Ovary (tissue), 9 donors: ENCODE results near the gene SSBP4. TPM values are rescaled to one million over a fixed set of nuclear protein-coding genes. Genes with fewer than 3 reads are reported as not detected.

Experiments used
- DNase-seq, 5 donors: peaks; one replicate each; pipeline ENCODE4 v3.0.0-alpha.2; 2019 to 2020
- H3K27ac ChIP-seq, 2 donors: fragments of 200-600 bp; one replicate each; pipeline versions ENCODE4 v1.5.1 to v1.8.0; 2019 to 2022
- H3K27me3 ChIP-seq: fragments of 200-600 bp; one replicate; pipeline ENCODE4 v1.8.0; 2022
- H3K36me3 ChIP-seq: fragments of 200-600 bp; sonication (generic); one replicate; pipeline ENCODE4 v1.5.1; 2019
- H3K4me1 ChIP-seq: one replicate; pipeline ENCODE4 v1.8.1; 2013; ENCODE audit warnings: mild to moderate bottlenecking, moderate library complexity; ENCODE audit not compliant: insufficient read depth
- H3K4me3 ChIP-seq: fragments of 200-600 bp; sonication (generic); one replicate; pipeline ENCODE4 v1.5.1; 2017
- H3K9me3 ChIP-seq, 2 donors: fragments of 200-600 bp in 1 of 2; sonication (generic) in 1 of 2; one replicate each; pipeline versions ENCODE4 v1.5.1 to v1.8.1; 2013 to 2019; ENCODE audit warnings: mild to moderate bottlenecking in 1 of 2, moderate library complexity in 1 of 2
- CTCF ChIP-seq, 3 donors: fragments of 450-650 bp in 2 of 3; fragments of 200-600 bp in 1 of 3; IDR thresholded peaks; one replicate each; pipeline versions ENCODE4 v1.5.1 to v1.8.0; 2016 to 2022; ENCODE audit warnings: antibody characterized with exemption in 3 of 3, mild to moderate bottlenecking in 1 of 3
- EP300 ChIP-seq: sonication (generic); formaldehyde crosslinking; IDR thresholded peaks from one replicate; pipeline ENCODE4 v1.6.1; 2017; ENCODE audit warnings: antibody characterized with exemption
- POLR2A ChIP-seq: fragments of 450-650 bp; IDR thresholded peaks from one replicate; pipeline ENCODE4 v1.6.1; 2017; ENCODE audit warnings: antibody characterized with exemption, mild to moderate bottlenecking, moderate library complexity
- WGBS, 3 donors: extraction: QIAGEN DNeasy Blood & Tissue Kit in 1 of 3; methylation state at CpG; one replicate each; pipeline versions ENCODE4 v1.1.5 to v1.1.7; 2013 to 2017; 5-methylcytosine and 5-hydroxymethylcytosine counted together
- intact Hi-C, 4 donors: fragments of 100-400 bp; cut with DNase I; formaldehyde crosslinking; loops; one replicate each; pipeline versions ENCODE4 v1.11.0 to v1.15.1; 2022 to 2023
- polyA plus RNA-seq, 2 donors: library from polyadenylated mRNA; stranded (reverse); fragments of 200-250 nt in 1 of 2; fragments of 350-450 nt in 1 of 2; fragmentation: Illumina TruSeq in 1 of 2; extraction: RNeasy Lipid Tissue Mini Kit (QIAGEN cat#74804) in 1 of 2; gene quantifications; one replicate each; pipeline ENCODE4 v1.2.3, GENCODE V29; 2013 to 2014
- total RNA-seq, 7 donors: library from RNA; depleted of rRNA in 2 of 7; stranded (reverse); fragments of >200 nt in 2 of 7; fragmentation: NEBNext Ultra II Directional in 3 of 7; extraction: Animal tissue kit (Norgen Biotek cat#: 25700) in 3 of 7; gene quantifications; one replicate each; pipeline versions ENCODE4 v1.1.0 to v1.2.4, GENCODE V29; 2016 to 2023
- donor health status: DM: no; HTN: no; CAD: no; lungs with moderate emphysema.
- donor health status: DM: no; HTN: no; CAD: no.
- donor health status: Bipolar disorder and iron deficiency.
- donor health status: DM: yes; HTN: yes; CAD: no.
- donor health status: DM: no; HTN: no; CAD: no.
- donor health status: DM: yes; HTN: yes; CAD: no.

SSBP4 gene
- total and polyA plus RNA-seq, 9 donors = 4.6 to 124 (median 88.3) TPM

GRCh38 chr19:18435842-18436670 lies 16.9 kb downstream of the SSBP4 start:
- WGBS, 3 donors = 81 to 87% (median 82%) methylated on average over 32 to 46 of the region's 46 CpGs
- no peak overlapping the region for H3K4me3 ChIP-seq
- no peaks in the 10 kb centered on the region for H3K27me3 ChIP-seq
- DNase-seq = peak; percentile 36 to 65 (median 56)
- no peak for TF ChIP-seq POLR2A
- no peak for TF ChIP-seq CTCF (IDR thresholded peaks at IDR 0.05)
- no peak for TF ChIP-seq EP300
- H3K4me1 ChIP-seq = peaks cover 21% of the 10 kb centered on the region
- no peaks in the 10 kb centered on the region for H3K9me3 ChIP-seq
- intact Hi-C loops = no loop called here
- peak overlapping the region; percentile 81 to 90 for H3K27ac ChIP-seq
- H3K36me3 ChIP-seq = no peaks in the 10 kb centered on the region

- intact Hi-C loops = no loop called here
- H3K27ac ChIP-seq = peak overlapping the region; percentile 81 to 90
- H3K4me3 ChIP-seq = peak overlapping the region; percentile 68
- DNase-seq = peak; percentile 90 to 93 (median 92)
- peaks cover 22% of the 10 kb centered on the region for H3K4me1 ChIP-seq
- H3K9me3 ChIP-seq = no peaks in the 10 kb centered on the region
- H3K27me3 ChIP-seq = no peaks in the 10 kb centered on the region
- no peaks in the 10 kb centered on the region for H3K36me3 ChIP-seq
- no peak for TF ChIP-seq EP300
- no peak for TF ChIP-seq POLR2A
- no peak for TF ChIP-seq CTCF (IDR thresholded peaks at IDR 0.05)
- 21 to 37% (median 24%) methylated on average over 53 to 67 of the region's 67 CpGs for whole genome bisulfite sequencing, 3 donors
These were observed 17.7 kb downstream of the SSBP4 start for GRCh38 chr19:18436671-18437490.

- peak; percentile 80 to 86 (median 86) for DNase-seq
- TF ChIP-seq POLR2A = no peak
- TF ChIP-seq CTCF (IDR thresholded peaks at IDR 0.05) = peak in 1 of 3 donors; percentile 20
- H3K4me3 ChIP-seq = peak within 1 kb of the TSS; percentile 68
- peaks cover 18% of the 10 kb centered on the region for H3K4me1 ChIP-seq
- no peaks in the 10 kb centered on the region for H3K36me3 ChIP-seq
- H3K9me3 ChIP-seq = no peaks in the 10 kb centered on the region
- peak within 1 kb of the TSS; percentile 81 to 90 for H3K27ac ChIP-seq
- WGBS, 3 donors = 1% methylated on average over 27 to 96 of the region's 99 CpGs
- intact Hi-C loops = no loop called here
- H3K27me3 ChIP-seq = no peaks in the 10 kb centered on the region
These were observed 18.5 kb downstream of the SSBP4 start, which contains the start of gene ISYNA1 for GRCh38 chr19:18437491-18438330. TSS of gene ISYNA1 (minus strand) at chr19:18438133. CDS start at chr19:18437979, 154 bp downstream.
